Neural cell (in vitro differentiated cells): Measurements from ENCODE around the gene PSEN1. TPM values are rescaled to one million over a fixed set of nuclear protein-coding genes. Genes with fewer than 3 reads are reported as not detected.

Experiments used
- H2AFZ ChIP-seq: fragments of 200-600, 300-800 bp; sonication (generic), shearing (Covaris generic); 2 replicates; pipeline ENCODE4 v1.6.0; 2014; ENCODE audit warnings: low read depth, mild to moderate bottlenecking, antibody characterized with exemption, low read length, moderate library complexity
- H3F3A ChIP-seq: fragments of 200-600 bp; shearing (Covaris generic); 2 replicates; pipeline ENCODE4 v1.6.1; 2016; ENCODE audit warnings: mild to moderate bottlenecking, moderate library complexity, mixed read lengths, antibody characterized with exemption, low read length; ENCODE audit not compliant: insufficient read depth, poor library complexity, severe bottlenecking
- H3K27ac ChIP-seq: fragments of 200-600, 300-800 bp; sonication (generic), shearing (Covaris generic); 2 replicates; pipeline ENCODE4 v1.5.1; 2014; ENCODE audit warnings: mild to moderate bottlenecking, low read length, moderate library complexity
- H3K27me3 ChIP-seq: fragments of 300-800, 200-600 bp; sonication (generic), shearing (Covaris generic); 2 replicates; pipeline ENCODE4 v1.6.0; 2014; ENCODE audit warnings: mild to moderate bottlenecking, low read depth, low read length, moderate library complexity; ENCODE audit not compliant: insufficient read depth
- H3K36me3 ChIP-seq: fragments of 300-800, 200-600 bp; sonication (generic), shearing (Covaris generic); 2 replicates; pipeline ENCODE4 v1.5.1; 2014; ENCODE audit warnings: mild to moderate bottlenecking, antibody characterized with exemption, low read length, moderate library complexity; ENCODE audit not compliant: insufficient read depth
- H3K4me2 ChIP-seq: fragments of 300-800, 200-600 bp; sonication (generic), shearing (Covaris generic); 2 replicates; pipeline ENCODE4 v1.6.0; 2014; ENCODE audit warnings: mild to moderate bottlenecking, low read length
- H3K4me3 ChIP-seq: fragments of 300-800, 200-600 bp; sonication (generic), shearing (Covaris generic); 2 replicates; pipeline ENCODE4 v1.5.1; 2014; ENCODE audit warnings: mild to moderate bottlenecking, low read length, moderate library complexity
- H3K79me2 ChIP-seq: fragments of 200-600 bp; shearing (Covaris generic); replicated peaks from 2 replicates; pipeline ENCODE4 v1.6.0; 2014; ENCODE audit warnings: mild to moderate bottlenecking, low read length, moderate library complexity; ENCODE audit not compliant: insufficient read depth
- H3K9ac ChIP-seq: fragments of 300-800, 200-600 bp; sonication (generic), shearing (Covaris generic); 2 replicates; pipeline ENCODE4 v1.6.1; 2016; ENCODE audit warnings: mild to moderate bottlenecking, low read length, mixed read lengths
- H3K9me2 ChIP-seq: fragments of 200-600 bp; shearing (Covaris generic); 2 replicates; pipeline ENCODE4 v1.6.1; 2016; ENCODE audit warnings: mild to moderate bottlenecking, low read length, mixed read lengths; ENCODE audit not compliant: insufficient read depth
- H3K9me3 ChIP-seq: fragments of 200-600, 300-800 bp; sonication (generic), shearing (Covaris generic); 2 replicates; pipeline ENCODE4 v1.6.1; 2016; ENCODE audit warnings: mild to moderate bottlenecking, mixed run types, low read length, moderate library complexity, mixed read lengths
- H4K20me1 ChIP-seq: fragments of 200-600 bp; shearing (Covaris generic); 2 replicates; pipeline ENCODE4 v1.6.1; 2016; ENCODE audit warnings: mild to moderate bottlenecking, mixed run types; ENCODE audit not compliant: insufficient read depth
- CTCF ChIP-seq: fragments of 450-650 bp; IDR thresholded peaks from 2 replicates; pipeline ENCODE4 v1.5.1; 2014; ENCODE audit warnings: antibody characterized with exemption, mild to moderate bottlenecking, moderate library complexity; ENCODE audit not compliant: poor library complexity, severe bottlenecking
- EP300 ChIP-seq: fragments of 450-650 bp; conservative IDR thresholded peaks from 2 replicates; pipeline ENCODE4 v1.6.1; 2014; ENCODE audit warnings: antibody characterized with exemption, mild to moderate bottlenecking, moderate library complexity; ENCODE audit not compliant: poor library complexity, severe bottlenecking
- EZH2 ChIP-seq: fragments of 200-600, 300-800 bp; shearing (Covaris generic), sonication (generic); IDR thresholded peaks from 2 replicates; pipeline ENCODE4 v1.6.1; 2014; ENCODE audit warnings: antibody characterized with exemption, low read length, borderline replicate concordance, mild to moderate bottlenecking; ENCODE audit not compliant: insufficient read depth, poor library complexity, severe bottlenecking
- MXI1 ChIP-seq: fragments of 450-650 bp; conservative IDR thresholded peaks from 2 replicates; pipeline ENCODE4 v1.6.1; 2014; ENCODE audit warnings: antibody characterized with exemption, mild to moderate bottlenecking; ENCODE audit not compliant: poor library complexity, severe bottlenecking
- POLR2AphosphoS5 ChIP-seq: IDR thresholded peaks from 2 replicates; pipeline ENCODE4 v1.6.1; 2012
- RAD21 ChIP-seq: fragments of 450-650 bp; conservative IDR thresholded peaks from 2 replicates; pipeline ENCODE4 v1.6.1; 2014; ENCODE audit warnings: antibody characterized with exemption, mild to moderate bottlenecking, moderate library complexity
- REST ChIP-seq: IDR thresholded peaks from 2 replicates; pipeline ENCODE4 v1.6.1; 2012; ENCODE audit warnings: borderline replicate concordance
- SMC3 ChIP-seq: fragments of 450-650 bp; conservative IDR thresholded peaks from 2 replicates; pipeline ENCODE4 v1.6.1; 2014; ENCODE audit warnings: antibody characterized with exemption, mild to moderate bottlenecking, moderate library complexity; ENCODE audit not compliant: poor library complexity
- TAF1 ChIP-seq: IDR thresholded peaks from 2 replicates; pipeline ENCODE4 v1.6.1; 2012; ENCODE audit warnings: low read depth
- polyA plus RNA-seq: library from polyadenylated mRNA; depleted of rRNA; stranded (reverse); fragments of >200 nt; gene quantifications from 2 replicates; pipeline ENCODE4 v1.2.3, GENCODE V29; 2014

Gene PSEN1
- polyA plus RNA-seq, 1 donor from 2014 or later, result 40.3 TPM

- Histone ChIP-seq H3K9ac (no peak overlapping the region), H2AFZ (no peak overlapping the region), H3F3A (no peaks in the 10 kb centered on the region), H3K36me3 (no peaks in the 10 kb centered on the region), H3K79me2 (peaks cover 61% of the 10 kb centered on the region), H3K9me3 (no peaks in the 10 kb centered on the region), H3K27me3 (no peaks in the 10 kb centered on the region), H3K9me2 (no peaks in the 10 kb centered on the region), H3K4me3 (no peak overlapping the region), H3K4me2 (no peak overlapping the region), H4K20me1 (no peaks in the 10 kb centered on the region), H3K27ac (no peak overlapping the region)
- TF ChIP-seq MXI1 (no peak), REST (no peak), TAF1 (no peak), EZH2 (no peak), EP300 (no peak), SMC3 (no peak), CTCF (no peak), RAD21 (no peak), POLR2AphosphoS5 (no peak)
Observed at GRCh38 chr14:73143003-73143402, 6.7 kb downstream of the PSEN1 start.

- H3K79me2 ChIP-seq, result peaks cover 59% of the 10 kb centered on the region
- no peak overlapping the region for H2AFZ ChIP-seq
- H3K27me3 ChIP-seq, result no peaks in the 10 kb centered on the region
- no peak overlapping the region for H3K4me2 ChIP-seq
- no peaks in the 10 kb centered on the region for H3K36me3 ChIP-seq
- no peaks in the 10 kb centered on the region for H4K20me1 ChIP-seq
- H3K4me3 ChIP-seq, result no peak overlapping the region
- H3K9me3 ChIP-seq, result no peaks in the 10 kb centered on the region
- no peak overlapping the region for H3K9ac ChIP-seq
- H3K9me2 ChIP-seq, result no peaks in the 10 kb centered on the region
- no peak for TF ChIP-seq EP300
- no peak for TF ChIP-seq RAD21
- TF ChIP-seq REST, result no peak
- TF ChIP-seq POLR2AphosphoS5, result no peak
- TF ChIP-seq EZH2, result no peak
- no peak for TF ChIP-seq CTCF
- TF ChIP-seq TAF1, result no peak
- no peak for TF ChIP-seq MXI1
- no peak for TF ChIP-seq SMC3
- no peaks in the 10 kb centered on the region for H3F3A ChIP-seq
- no peak overlapping the region for H3K27ac ChIP-seq
Observed at GRCh38 chr14:73143617-73144016, 7.3 kb downstream of the PSEN1 start.
